Measurements from ENCODE around the gene CNTNAP2.

GRCh38 chr7:148334959-148335577, 2218.5 kb downstream of the CNTNAP2 start:
- TF ChIP-seq CTCF (IDR thresholded peaks at IDR 0.05) (no peak), POLR2A (IDR thresholded peaks at IDR 0.05) (no peak), POLR2AphosphoS5 (IDR thresholded peaks at IDR 0.05; ENCODE audit: insufficient read depth in 1 of 2, low read depth in 1 of 2) (no peak)
